IMR-90 (cell line): Measurements from ENCODE around the gene RPP25.

Experiments
- BHLHE40 ChIP-seq: fragments of 150-350 bp; IDR thresholded peaks from 2 replicates; pipeline ENCODE4 v1.6.1; 2016; ENCODE audit warnings: mild to moderate bottlenecking, low read depth, low read length
- CHD1 ChIP-seq: IDR thresholded peaks from 2 replicates; pipeline ENCODE4 v1.6.1; 2012; ENCODE audit warnings: low read depth, low read length, improper control_type of control experiment
- FOS ChIP-seq: fragments of 150-350 bp; IDR thresholded peaks from 2 replicates; pipeline ENCODE4 v1.6.1; 2016; ENCODE audit warnings: low read depth, low read length
- MAZ ChIP-seq: IDR thresholded peaks from 2 replicates; pipeline ENCODE4 v1.6.1; 2012; ENCODE audit warnings: low read depth, mild to moderate bottlenecking, low read length, improper control_type of control experiment, moderate library complexity, borderline replicate concordance
- NFE2L2 ChIP-seq: fragments of 150-350 bp; IDR thresholded peaks from 2 replicates; pipeline ENCODE4 v1.6.1; 2016; ENCODE audit warnings: low read depth, mild to moderate bottlenecking, low read length
- POLR2A ChIP-seq: IDR thresholded peaks from 2 replicates; pipeline ENCODE4 v1.6.1; 2012; ENCODE audit warnings: mild to moderate bottlenecking, low read depth, low read length
- RAD21 ChIP-seq: IDR thresholded peaks from 2 replicates; pipeline ENCODE4 v1.6.1; 2012; ENCODE audit warnings: low read length, improper control_type of control experiment
- SMC3 ChIP-seq: fragments of 150-350 bp; IDR thresholded peaks from 2 replicates; pipeline ENCODE4 v1.6.1; 2016; ENCODE audit warnings: low read depth, mild to moderate bottlenecking, antibody characterized with exemption, low read length, moderate library complexity
- TF ChIP-seq, protein P1 (sequence below): conservative IDR thresholded peaks from 2 replicates; pipeline ENCODE4 v1.5.1; 2012; ENCODE audit warnings: mild to moderate bottlenecking, low read depth, low read length, improper control_type of control experiment

DNA sequence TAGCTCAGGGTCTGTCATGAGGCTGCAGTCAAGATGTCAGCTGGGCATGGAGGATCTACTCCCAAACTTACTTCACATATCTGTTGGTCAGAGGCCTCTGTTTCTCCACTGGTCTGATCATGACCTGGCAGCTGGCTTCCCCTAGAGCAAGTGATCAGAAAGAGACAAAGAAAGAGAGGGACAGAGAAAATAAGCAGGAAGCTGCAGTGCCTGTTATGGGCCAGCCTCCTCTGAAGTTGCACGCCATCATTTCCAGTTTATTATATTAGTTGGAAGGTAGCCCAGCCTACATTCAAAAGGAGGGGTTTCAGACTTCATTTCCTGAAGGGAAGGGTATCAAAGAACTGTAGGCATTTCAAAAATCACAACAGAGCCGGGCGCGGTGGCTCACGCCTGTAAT, 5.0 kb upstream of the RPP25 start:
- TF ChIP-seq NFE2L2: no peak
- TF ChIP-seq, protein P1, sequence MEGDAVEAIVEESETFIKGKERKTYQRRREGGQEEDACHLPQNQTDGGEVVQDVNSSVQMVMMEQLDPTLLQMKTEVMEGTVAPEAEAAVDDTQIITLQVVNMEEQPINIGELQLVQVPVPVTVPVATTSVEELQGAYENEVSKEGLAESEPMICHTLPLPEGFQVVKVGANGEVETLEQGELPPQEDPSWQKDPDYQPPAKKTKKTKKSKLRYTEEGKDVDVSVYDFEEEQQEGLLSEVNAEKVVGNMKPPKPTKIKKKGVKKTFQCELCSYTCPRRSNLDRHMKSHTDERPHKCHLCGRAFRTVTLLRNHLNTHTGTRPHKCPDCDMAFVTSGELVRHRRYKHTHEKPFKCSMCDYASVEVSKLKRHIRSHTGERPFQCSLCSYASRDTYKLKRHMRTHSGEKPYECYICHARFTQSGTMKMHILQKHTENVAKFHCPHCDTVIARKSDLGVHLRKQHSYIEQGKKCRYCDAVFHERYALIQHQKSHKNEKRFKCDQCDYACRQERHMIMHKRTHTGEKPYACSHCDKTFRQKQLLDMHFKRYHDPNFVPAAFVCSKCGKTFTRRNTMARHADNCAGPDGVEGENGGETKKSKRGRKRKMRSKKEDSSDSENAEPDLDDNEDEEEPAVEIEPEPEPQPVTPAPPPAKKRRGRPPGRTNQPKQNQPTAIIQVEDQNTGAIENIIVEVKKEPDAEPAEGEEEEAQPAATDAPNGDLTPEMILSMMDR: no peak
- no peak for TF ChIP-seq MAZ
- no peak for TF ChIP-seq POLR2A
- TF ChIP-seq BHLHE40: no peak
- TF ChIP-seq SMC3: no peak
- TF ChIP-seq FOS: no peak
- TF ChIP-seq CHD1: no peak
- no peak for TF ChIP-seq RAD21
